ENCODE results near the gene HOXB8. TPM values are rescaled to one million over a fixed set of nuclear protein-coding genes. Genes with fewer than 3 reads are reported as not detected.

Gene HOXB8
- polyA plus RNA-seq, 3 donors, result 0.76 to 8.3 (median 6.9) TPM

DNA sequence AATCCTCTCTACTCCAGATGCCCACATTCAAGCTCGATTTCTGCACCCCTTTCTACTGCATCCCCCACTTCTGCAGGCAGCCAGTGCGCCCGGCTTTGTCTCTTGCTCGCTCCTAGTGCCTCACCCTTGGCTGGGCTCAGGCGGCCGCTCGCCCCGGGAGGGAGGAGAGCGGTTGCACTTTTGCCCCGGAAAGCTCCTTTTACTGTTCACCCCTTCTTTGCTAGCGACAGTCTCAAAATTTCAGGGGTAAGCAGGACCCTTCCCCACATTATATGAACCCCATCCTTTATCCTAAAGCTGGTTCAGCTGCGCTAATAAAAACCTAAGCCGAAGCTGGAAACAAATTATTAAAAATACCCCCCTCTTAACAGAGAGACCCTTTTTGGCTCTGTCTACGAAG lies 22.5 kb downstream of the HOXB8 start:
- H3K27ac ChIP-seq (ENCODE audit: low read depth, low read length), result no peak overlapping the region
- WGBS, 3 donors, result 9 to 27% (median 12%) methylated on average over 14 of the region's 14 CpGs

GRCh38 chr17:48592057-48592514 lies 23.0 kb downstream of the HOXB8 start:
- WGBS, 3 donors, result 12 to 33% (median 19%) methylated on average over 33 of the region's 33 CpGs
- no peak overlapping the region for H3K27ac ChIP-seq (ENCODE audit: low read depth, low read length)

DNA sequence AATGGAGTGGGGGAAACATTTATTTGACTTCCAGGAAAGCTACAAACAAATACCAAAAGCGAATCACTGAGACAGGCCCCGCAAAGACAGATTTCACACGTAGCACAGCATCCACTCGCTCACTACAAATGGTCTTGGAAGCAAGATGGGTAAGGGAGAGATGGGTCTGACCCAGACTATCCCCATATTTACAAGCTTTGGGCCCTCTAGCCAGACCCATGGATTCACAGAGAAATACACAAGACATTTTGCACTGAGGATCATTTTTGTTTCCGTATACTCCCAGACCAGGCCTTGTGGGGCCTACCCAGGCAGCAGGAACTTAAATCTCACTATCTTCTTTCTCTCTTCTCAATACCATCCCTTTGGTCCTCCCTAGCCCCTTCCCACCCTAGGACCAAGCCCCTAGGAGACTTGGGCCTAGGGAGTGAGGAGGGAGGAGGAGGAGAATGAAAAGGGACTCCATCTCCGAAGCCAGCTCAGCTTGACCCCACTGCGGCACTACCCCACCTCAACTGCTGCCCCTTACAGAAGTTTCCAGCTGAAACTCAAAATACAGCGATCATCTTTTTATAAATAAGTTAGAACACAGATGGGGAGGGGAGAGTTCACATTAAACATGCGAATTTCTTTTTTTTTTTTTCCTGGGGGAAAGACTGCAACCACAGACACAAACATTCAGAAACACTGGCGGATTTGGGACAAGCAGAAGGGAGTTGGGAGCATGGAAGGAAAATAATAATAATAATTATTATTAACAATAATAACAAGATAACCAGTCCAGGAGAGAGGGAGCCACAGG lies 23.6 kb downstream of the HOXB8 start:
- H3K27ac ChIP-seq (ENCODE audit: low read depth, low read length), result no peak overlapping the region
- 74 to 79% (median 78%) methylated on average over 10 of the region's 10 CpGs for WGBS, 3 donors

- no peak overlapping the region for H3K27ac ChIP-seq (ENCODE audit: low read depth, low read length)
Measured at GRCh38 chr17:48590607-48591161, 24.4 kb downstream of the HOXB8 start.

GRCh38 chr17:48589831-48590606 lies 25.1 kb downstream of the HOXB8 start, which contains the start of gene HOXB3:
Gene HOXB3 (minus strand): TSS chr17:48590241. CDS start chr17:48552474, 37,767 bp downstream.
- WGBS, 3 donors, result 35 to 42% (median 41%) methylated on average over 23 of the region's 23 CpGs
- H3K27ac ChIP-seq (ENCODE audit: low read depth, low read length), result no peak within 1 kb of the TSS

- no peak overlapping the region for H3K27ac ChIP-seq (ENCODE audit: low read depth, low read length)
- WGBS, 3 donors, result 18 to 49% (median 49%) methylated on average over 10 of the region's 10 CpGs
Measured at GRCh38 chr17:48589060-48589830, 25.8 kb downstream of the HOXB8 start.

DNA sequence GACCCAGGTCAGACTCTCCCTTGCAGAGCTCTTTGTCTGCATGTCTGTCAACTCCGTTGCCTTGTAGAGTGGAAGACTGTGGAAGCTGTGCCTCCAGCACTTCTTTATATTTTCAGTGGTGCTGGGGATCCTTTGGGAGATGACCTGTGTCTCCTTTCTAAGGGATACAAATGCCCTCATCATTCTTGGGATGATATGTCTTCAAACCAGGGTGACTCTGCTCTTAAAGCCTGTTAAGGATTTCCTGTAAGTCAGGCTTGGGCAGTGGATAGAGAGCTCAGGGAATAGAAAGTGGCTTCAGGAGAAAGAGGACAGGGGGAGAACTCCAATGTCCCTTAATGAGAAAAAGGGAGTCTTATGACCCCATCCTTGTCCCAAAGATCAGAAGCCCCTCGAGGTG lies 26.6 kb downstream of the HOXB8 start:
- no peak overlapping the region for H3K27ac ChIP-seq (ENCODE audit: low read depth, low read length)
- 19 to 39% (median 26%) methylated on average over 2 of the region's 2 CpGs for WGBS, 3 donors

DNA sequence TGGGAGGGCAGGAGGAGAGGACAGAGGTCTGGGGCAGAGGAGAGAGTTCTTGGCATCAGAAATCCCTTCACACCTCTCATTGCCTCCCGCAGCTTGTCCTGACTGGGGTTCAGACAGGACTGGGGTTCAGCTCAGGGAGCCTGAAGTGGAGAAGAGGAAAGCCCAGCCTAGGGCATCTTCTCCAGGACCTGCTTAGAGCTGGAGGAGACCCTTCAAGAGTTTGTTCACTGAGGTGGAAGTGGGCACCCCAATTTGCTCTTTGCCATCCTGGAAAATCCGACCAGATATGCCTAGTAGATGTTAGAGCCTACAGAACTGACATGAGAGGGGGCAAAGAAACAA lies 27.0 kb downstream of the HOXB8 start:
- WGBS, 3 donors, result 42 to 64% (median 55%) methylated on average over 2 of the region's 2 CpGs
- no peak overlapping the region for H3K27ac ChIP-seq (ENCODE audit: low read depth, low read length)

DNA sequence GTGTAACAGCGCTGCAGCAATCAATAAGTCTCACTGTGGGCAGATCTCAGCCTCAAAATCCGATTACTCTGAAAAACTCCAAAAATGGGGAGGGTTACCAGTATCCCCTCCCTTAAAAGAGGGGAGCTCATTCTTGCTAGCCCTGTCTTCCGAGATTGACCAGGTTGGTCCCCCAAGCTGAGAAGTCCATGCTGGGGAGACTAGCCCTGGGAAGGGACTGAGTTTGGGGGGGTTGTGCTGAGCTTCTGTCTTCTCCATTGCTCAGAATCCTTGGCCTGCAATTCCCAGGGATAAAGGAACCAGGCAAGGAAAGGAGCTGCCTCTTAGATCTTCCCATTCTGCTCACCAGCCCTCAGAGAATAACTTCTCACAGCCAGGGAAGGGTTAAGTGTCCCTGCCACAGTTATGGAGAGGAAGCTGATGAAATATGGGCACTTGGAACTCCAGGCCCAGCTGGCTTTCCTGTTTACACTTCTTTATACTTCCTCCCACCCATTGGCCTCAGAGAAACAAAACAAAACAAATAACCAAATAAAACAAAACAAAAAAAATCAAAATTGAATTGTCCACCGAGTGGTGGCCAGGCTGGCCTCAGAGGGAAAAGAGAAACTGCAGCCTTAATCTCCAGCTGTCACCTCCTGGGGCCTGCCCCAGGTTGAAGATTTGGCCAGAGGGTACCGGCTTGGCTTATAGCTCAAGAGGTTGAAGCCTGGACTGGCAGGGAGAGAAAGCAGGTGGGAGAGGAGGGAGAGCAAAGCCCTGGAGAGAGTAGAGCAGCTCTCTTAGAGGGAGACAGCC lies 27.6 kb downstream of the HOXB8 start:
- WGBS, 3 donors, result 29 to 39% (median 38%) methylated on average over 5 of the region's 5 CpGs
- H3K27ac ChIP-seq (ENCODE audit: low read depth, low read length), result no peak overlapping the region

- 15 to 18% (median 15%) methylated on average over 34 of the region's 34 CpGs for WGBS, 3 donors
- H3K27ac ChIP-seq (ENCODE audit: low read depth, low read length), result no peak overlapping the region
Measured at GRCh38 chr17:48586355-48587258, 28.5 kb downstream of the HOXB8 start.

- no peak overlapping the region for H3K27ac ChIP-seq (ENCODE audit: low read depth, low read length)
Measured at GRCh38 chr17:48584223-48584741, 30.8 kb downstream of the HOXB8 start.

GRCh38 chr17:48583708-48584222 lies 31.3 kb downstream of the HOXB8 start:
- WGBS, 3 donors, result 40 to 80% (median 80%) methylated on average over 3 of the region's 3 CpGs
- H3K27ac ChIP-seq (ENCODE audit: low read depth, low read length), result no peak overlapping the region

More at GRCh38 chr17:48584223-48584741, 30.8 kb downstream of the HOXB8 start:
- 30 to 54% (median 52%) methylated on average over 2 of the region's 2 CpGs for WGBS, 3 donors

- no peak overlapping the region for H3K27ac ChIP-seq (ENCODE audit: low read depth, low read length)
- 18% methylated on average over 7 of the region's 7 CpGs for whole genome bisulfite sequencing, 3 donors
Measured at GRCh38 chr17:48582750-48583069, 32.4 kb downstream of the HOXB8 start.

DNA sequence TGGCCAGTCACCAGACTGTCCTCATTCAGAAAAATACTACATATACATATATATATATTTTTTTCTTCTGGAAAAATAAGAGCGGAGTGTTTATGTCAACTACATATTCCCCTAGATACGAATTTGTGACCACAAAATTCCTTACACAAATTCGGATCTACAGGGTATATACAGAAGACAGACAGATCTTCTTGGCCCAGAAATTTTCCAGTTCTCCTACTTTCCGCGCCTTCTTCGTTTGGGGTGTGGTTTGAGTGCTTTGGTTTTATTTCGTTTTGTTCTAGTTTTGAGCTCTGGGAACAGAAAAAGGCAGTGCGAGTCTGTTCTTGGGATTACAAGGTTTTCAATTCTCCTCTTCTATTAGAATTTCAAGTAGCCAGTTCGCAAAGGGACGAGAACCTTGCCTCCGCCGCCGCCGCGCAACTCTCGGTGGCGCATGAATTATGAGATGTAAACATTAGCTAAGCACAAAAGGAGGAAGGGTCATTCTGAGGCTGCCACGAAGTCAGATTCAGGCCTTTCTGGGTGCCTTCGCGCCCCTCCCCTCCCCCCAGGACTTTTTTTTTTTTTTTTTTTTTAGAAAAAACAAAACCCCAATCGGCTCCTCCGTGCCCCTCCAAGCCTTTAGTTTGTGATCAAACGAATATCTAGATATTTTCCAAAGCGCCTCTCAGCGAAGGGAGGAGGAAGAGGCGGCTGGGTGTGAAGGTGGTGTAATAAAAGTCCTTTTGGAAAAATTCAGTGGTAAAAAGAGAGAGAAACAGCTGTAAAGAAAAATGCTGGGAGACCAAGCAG lies 35.1 kb downstream of the HOXB8 start:
- WGBS, 3 donors, result 19 to 43% (median 35%) methylated on average over 26 of the region's 26 CpGs
- H3K27ac ChIP-seq (ENCODE audit: low read depth, low read length), result peak overlapping the region; percentile 49

DNA sequence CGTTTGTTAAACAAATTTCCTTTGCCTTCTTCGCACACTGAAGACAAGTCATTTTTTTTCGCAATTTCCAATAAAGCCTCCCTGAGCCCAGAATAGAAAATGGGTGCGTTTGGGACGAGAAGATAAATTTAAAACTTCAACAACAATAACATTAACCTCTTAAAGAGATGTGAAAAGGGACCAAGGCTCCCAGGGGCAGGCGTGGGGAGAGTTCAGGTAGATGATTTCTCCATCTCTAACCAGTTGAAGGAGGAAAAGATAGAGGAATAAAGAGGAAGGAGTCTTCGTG lies 35.7 kb downstream of the HOXB8 start:
- 21 to 36% (median 32%) methylated on average over 7 of the region's 7 CpGs for WGBS, 3 donors
- H3K27ac ChIP-seq (ENCODE audit: low read depth, low read length), result no peak overlapping the region
